ENCODE measurements around the gene CENPV.

CENPV gene

DNA sequence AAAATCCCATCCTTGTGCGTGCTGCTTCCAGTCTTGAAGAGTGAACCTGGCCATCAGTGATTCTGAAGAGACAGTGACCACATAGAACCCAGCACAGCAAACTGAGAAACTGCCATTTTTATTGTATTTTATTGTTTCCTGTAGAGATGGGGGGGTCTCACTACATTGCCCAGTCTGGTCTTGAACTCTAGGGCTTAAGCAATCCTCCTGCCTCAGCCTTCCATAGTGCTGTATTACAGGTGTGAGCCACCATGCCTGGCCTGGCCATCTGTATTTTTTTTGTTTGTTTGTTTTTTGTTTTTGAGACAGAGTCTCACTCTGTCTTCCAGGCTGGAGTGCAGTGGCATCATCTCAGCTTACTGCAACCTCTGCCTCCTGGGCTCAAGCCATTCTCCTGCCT is 13.9 kb downstream of the CENPV start:
- DNase-seq (ENCODE audit: low spot score) = no peak
- TF ChIP-seq, protein P1, sequence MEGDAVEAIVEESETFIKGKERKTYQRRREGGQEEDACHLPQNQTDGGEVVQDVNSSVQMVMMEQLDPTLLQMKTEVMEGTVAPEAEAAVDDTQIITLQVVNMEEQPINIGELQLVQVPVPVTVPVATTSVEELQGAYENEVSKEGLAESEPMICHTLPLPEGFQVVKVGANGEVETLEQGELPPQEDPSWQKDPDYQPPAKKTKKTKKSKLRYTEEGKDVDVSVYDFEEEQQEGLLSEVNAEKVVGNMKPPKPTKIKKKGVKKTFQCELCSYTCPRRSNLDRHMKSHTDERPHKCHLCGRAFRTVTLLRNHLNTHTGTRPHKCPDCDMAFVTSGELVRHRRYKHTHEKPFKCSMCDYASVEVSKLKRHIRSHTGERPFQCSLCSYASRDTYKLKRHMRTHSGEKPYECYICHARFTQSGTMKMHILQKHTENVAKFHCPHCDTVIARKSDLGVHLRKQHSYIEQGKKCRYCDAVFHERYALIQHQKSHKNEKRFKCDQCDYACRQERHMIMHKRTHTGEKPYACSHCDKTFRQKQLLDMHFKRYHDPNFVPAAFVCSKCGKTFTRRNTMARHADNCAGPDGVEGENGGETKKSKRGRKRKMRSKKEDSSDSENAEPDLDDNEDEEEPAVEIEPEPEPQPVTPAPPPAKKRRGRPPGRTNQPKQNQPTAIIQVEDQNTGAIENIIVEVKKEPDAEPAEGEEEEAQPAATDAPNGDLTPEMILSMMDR (IDR thresholded peaks at IDR 0.05; ENCODE audit: poor library complexity, severe bottlenecking) = no peak
- Histone ChIP-seq H3K4me3 (ENCODE audit: severe bottlenecking) (no peak overlapping the region), H3K36me3 (ENCODE audit: low read depth) (no peaks in the 10 kb centered on the region; the same call in 1 of the 2 replicates), H3K27me3 (ENCODE audit: insufficient read depth, poor library complexity, severe bottlenecking) (no peaks in the 10 kb centered on the region), H3K4me1 (ENCODE audit: insufficient read depth, poor library complexity, severe bottlenecking) (no peaks in the 10 kb centered on the region), H3K27ac (ENCODE audit: poor library complexity, severe bottlenecking) (no peak overlapping the region), H3K9me3 (ENCODE audit: severe bottlenecking) (no peaks in the 10 kb centered on the region)
- no peak for ATAC-seq (ENCODE audit: low read depth)

- Histone ChIP-seq H3K9me3 (ENCODE audit: severe bottlenecking) (no peaks in the 10 kb centered on the region), H3K27me3 (ENCODE audit: insufficient read depth, poor library complexity, severe bottlenecking) (no peaks in the 10 kb centered on the region), H3K36me3 (ENCODE audit: low read depth) (no peaks in the 10 kb centered on the region; the same call in 1 of the 2 replicates), H3K4me1 (ENCODE audit: insufficient read depth, poor library complexity, severe bottlenecking) (no peaks in the 10 kb centered on the region), H3K27ac (ENCODE audit: poor library complexity, severe bottlenecking) (no peak overlapping the region), H3K4me3 (ENCODE audit: severe bottlenecking) (no peak overlapping the region)
- DNase-seq (ENCODE audit: low spot score) (no peak), ATAC-seq (ENCODE audit: low read depth) (no peak)
- TF ChIP-seq, protein P1 (IDR thresholded peaks at IDR 0.05; ENCODE audit: poor library complexity, severe bottlenecking) = no peak
These were observed 14.9 kb downstream of the CENPV start for GRCh38 chr17:16338391-16338790.

DNA sequence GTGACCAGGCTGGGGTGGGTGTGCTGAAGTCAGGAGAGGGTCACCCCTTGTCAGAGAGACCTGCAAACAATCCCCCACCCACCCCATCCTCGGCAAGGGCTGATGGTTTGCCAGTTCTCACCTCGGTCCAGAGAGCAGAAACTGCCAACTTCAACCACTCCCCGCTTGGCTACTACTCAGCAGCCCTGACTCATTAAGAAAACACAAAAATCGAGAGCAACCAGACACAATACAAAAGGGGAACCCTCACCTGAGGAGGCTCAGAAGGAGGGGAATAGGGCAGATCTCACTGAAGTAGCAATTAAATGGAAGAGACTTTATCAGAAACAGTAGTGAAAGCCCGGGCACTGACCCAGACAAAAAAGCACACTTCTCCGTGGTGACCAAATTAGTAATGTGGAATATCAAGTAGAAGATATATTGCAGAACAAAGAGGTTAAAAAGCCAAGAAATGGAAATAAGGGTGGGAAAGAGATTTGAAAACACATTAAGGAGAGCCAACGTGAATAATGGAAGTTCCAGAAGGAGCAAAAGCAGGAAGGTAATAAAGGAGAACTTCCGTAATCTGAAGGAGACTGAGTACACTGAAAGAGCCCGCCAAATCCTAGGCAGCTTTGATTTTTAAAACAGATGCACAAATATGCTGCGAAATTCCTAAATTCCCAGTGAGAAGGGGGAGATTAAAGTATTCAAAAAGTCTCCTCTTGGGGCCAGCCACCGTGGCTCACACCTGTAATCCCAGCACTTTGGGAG is 23.6 kb downstream of the CENPV start:
- Histone ChIP-seq H3K4me3 (ENCODE audit: severe bottlenecking) (no peak overlapping the region), H3K4me1 (ENCODE audit: insufficient read depth, poor library complexity, severe bottlenecking) (peaks cover 13% of the 10 kb centered on the region), H3K36me3 (ENCODE audit: low read depth) (0 out of 2 replicates have a peak, but pooled peaks cover 4% of the 10 kb centered on the region), H3K27ac (ENCODE audit: poor library complexity, severe bottlenecking) (peak overlapping the region; percentile 12), H3K27me3 (ENCODE audit: insufficient read depth, poor library complexity, severe bottlenecking) (no peaks in the 10 kb centered on the region), H3K9me3 (ENCODE audit: severe bottlenecking) (no peaks in the 10 kb centered on the region)
- no peak for DNase-seq (ENCODE audit: low spot score)
- peak; percentile 98 for ATAC-seq (ENCODE audit: low read depth)
- TF ChIP-seq, protein P1 (IDR thresholded peaks at IDR 0.05; ENCODE audit: poor library complexity, severe bottlenecking) = no peak

DNA sequence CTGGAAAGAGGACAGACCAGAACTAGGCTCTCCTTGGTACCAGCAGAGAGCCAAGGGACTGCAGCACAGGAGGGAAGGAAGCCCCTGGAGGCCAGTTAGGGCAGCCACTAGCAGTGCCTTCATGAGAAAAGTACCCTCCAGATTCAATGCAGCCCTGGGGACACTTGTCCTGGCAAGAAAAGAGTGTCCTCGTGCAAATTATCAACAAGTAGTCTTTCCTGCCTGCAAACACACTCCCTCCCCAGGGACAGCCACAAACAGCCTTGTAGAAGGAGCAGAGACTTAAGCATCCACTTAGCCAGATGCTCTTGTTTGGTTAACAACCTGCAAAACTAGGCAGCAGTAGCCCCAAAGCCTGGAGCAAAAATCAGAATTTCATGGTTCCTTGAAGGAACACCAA is 24.3 kb downstream of the CENPV start:
- 0 out of 3 replicates have a peak, but pooled peaks have one; percentile 19 for ATAC-seq (ENCODE audit: low read depth)
- Histone ChIP-seq H3K4me1 (ENCODE audit: insufficient read depth, poor library complexity, severe bottlenecking) (peaks cover 13% of the 10 kb centered on the region), H3K36me3 (ENCODE audit: low read depth) (0 out of 2 replicates have a peak, but pooled peaks cover 4% of the 10 kb centered on the region), H3K4me3 (ENCODE audit: severe bottlenecking) (no peak overlapping the region), H3K27me3 (ENCODE audit: insufficient read depth, poor library complexity, severe bottlenecking) (no peaks in the 10 kb centered on the region), H3K27ac (ENCODE audit: poor library complexity, severe bottlenecking) (peak overlapping the region; percentile 12), H3K9me3 (ENCODE audit: severe bottlenecking) (no peaks in the 10 kb centered on the region)
- no peak for DNase-seq (ENCODE audit: low spot score)
- TF ChIP-seq, protein P1 (IDR thresholded peaks at IDR 0.05; ENCODE audit: poor library complexity, severe bottlenecking) = peak; percentile 2

GRCh38 chr17:16327018-16327417 is 26.3 kb downstream of the CENPV start:
- Histone ChIP-seq H3K4me3 (ENCODE audit: severe bottlenecking) (no peak overlapping the region), H3K4me1 (ENCODE audit: insufficient read depth, poor library complexity, severe bottlenecking) (peaks cover 13% of the 10 kb centered on the region), H3K9me3 (ENCODE audit: severe bottlenecking) (no peaks in the 10 kb centered on the region), H3K36me3 (ENCODE audit: low read depth) (peaks cover 8% of the 10 kb centered on the region; the same call in 1 of the 2 replicates), H3K27ac (ENCODE audit: poor library complexity, severe bottlenecking) (no peak overlapping the region), H3K27me3 (ENCODE audit: insufficient read depth, poor library complexity, severe bottlenecking) (no peaks in the 10 kb centered on the region)
- ATAC-seq (ENCODE audit: low read depth) (no peak), DNase-seq (ENCODE audit: low spot score) (no peak)
- TF ChIP-seq, protein P1 (IDR thresholded peaks at IDR 0.05; ENCODE audit: poor library complexity, severe bottlenecking) = no peak

Measured in RWPE2 (cell line).